Omental fat pad (tissue), 4 donors: ENCODE results near the gene FBXW9. TPM values are rescaled to one million over a fixed set of nuclear protein-coding genes. Genes with fewer than 3 reads are reported as not detected.

Experiments
- ATAC-seq: fragments of 150-250 bp; one replicate; pipeline ENCODE4 v1.9.1; 2016; ENCODE audit warnings: mild to moderate bottlenecking, moderate library complexity; ENCODE audit not compliant: low FRiP score
- DNase-seq: peaks from one replicate; pipeline ENCODE4 v3.0.0-alpha.2; 2019; ENCODE audit warnings: low spot score
- total RNA-seq, 4 donors: library from RNA; depleted of rRNA; stranded (reverse); fragments of >200 nt; gene quantifications; one replicate each; pipeline ENCODE4 v1.1.0, GENCODE V29; 2016
- TF ChIP-seq, protein P1 (sequence below), 3 donors: fragments of 450-650 bp; IDR thresholded peaks; one replicate each; pipeline ENCODE4 v1.5.1; 2016 to 2017; ENCODE audit warnings: antibody characterized with exemption in 3 of 3, mild to moderate bottlenecking in 3 of 3, moderate library complexity in 2 of 3

The FBXW9 gene
- total RNA-seq, 4 donors from 2014 or later = 3.2 to 5.6 (median 4.4) TPM

DNA sequence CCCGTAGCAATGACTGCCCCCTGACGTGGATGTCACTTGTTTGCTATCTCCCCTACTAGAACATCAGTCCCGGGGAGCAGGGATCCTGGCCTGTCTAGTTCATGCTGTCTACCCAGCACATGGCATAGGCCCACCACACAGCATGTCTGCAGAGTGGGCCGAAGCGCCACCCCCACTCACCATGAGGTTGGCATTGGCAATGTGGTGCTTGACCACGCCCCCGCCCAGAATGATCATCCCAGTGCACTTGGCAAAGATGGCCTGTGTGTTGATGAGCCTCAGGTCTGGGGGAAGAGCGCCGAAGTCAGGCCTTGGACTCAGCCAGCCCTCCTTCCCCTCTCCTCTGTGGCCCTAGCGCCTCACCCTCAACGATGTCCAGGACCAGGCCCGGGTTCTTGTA is 19.5 kb downstream of the FBXW9 start:
- DNase-seq = no peak
- ATAC-seq = no peak
- TF ChIP-seq, protein P1, sequence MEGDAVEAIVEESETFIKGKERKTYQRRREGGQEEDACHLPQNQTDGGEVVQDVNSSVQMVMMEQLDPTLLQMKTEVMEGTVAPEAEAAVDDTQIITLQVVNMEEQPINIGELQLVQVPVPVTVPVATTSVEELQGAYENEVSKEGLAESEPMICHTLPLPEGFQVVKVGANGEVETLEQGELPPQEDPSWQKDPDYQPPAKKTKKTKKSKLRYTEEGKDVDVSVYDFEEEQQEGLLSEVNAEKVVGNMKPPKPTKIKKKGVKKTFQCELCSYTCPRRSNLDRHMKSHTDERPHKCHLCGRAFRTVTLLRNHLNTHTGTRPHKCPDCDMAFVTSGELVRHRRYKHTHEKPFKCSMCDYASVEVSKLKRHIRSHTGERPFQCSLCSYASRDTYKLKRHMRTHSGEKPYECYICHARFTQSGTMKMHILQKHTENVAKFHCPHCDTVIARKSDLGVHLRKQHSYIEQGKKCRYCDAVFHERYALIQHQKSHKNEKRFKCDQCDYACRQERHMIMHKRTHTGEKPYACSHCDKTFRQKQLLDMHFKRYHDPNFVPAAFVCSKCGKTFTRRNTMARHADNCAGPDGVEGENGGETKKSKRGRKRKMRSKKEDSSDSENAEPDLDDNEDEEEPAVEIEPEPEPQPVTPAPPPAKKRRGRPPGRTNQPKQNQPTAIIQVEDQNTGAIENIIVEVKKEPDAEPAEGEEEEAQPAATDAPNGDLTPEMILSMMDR (IDR thresholded peaks at IDR 0.05) = no peak

DNA sequence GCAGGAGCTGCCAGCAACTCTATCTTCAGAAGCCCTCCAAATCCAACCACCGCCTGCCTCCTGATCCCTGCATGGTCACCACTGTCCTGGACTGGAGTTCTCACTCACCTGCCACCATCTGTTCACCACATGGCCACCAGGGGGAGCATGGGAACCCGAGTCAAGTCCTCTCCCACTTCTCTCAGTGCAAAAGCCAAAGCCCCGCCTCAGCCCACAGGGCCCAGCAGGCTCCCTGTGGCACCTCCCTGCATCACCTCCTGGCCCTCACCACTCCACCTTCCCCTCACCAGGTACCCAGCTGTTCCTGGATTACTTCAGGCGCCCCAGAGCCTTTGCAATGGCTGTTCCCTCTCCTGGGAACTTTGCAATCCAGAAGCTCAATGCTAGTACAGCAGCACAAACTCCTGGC is 20.0 kb downstream of the FBXW9 start:
- TF ChIP-seq, protein P1 (IDR thresholded peaks at IDR 0.05) = peak in 1 of 3 donors; percentile 51
- no peak for ATAC-seq
- peak; percentile 92 for DNase-seq

DNA sequence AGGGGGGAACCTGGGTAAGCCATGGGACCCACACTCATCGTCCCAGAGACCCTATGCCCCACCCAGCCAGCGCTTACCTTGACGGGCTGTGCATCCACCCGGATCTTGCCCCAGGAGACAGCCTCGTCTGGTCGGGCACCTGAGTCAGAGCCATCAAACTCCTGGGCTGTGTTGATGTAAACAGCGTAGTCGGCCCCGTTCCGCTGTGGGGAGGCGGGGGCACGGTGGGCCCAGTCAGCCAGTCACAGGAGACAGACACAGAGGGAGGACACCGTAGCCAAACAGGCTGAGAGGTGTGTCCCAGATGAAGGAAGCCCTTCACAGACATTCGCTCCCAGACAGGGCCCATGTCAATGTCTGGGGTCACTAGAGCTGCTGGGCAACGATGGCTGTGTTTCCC is 20.5 kb downstream of the FBXW9 start:
- ATAC-seq (no peak), DNase-seq (no peak)
- TF ChIP-seq, protein P1 (IDR thresholded peaks at IDR 0.05) = no peak

DNA sequence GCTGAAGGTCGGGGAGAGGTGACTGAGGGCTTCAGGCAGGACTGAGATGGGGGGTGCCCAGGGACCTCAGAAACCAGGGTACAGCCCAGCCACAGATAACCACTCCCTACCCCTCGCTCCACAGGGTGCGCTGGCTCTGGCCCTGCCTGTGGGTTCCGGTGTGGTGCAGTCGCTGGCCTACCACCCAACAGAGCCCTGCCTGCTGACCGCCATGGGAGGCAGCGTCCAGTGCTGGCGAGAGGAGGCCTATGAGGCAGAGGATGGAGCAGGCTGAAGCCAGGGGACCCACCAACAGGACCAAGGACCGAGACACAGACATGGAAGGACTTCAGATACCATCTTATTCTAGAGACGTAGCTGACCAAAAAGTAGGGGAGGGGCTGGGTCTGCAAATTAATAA is 21.0 kb downstream of the FBXW9 start:
- ATAC-seq = no peak
- TF ChIP-seq, protein P1 (IDR thresholded peaks at IDR 0.05) = no peak
- no peak for DNase-seq

DNA sequence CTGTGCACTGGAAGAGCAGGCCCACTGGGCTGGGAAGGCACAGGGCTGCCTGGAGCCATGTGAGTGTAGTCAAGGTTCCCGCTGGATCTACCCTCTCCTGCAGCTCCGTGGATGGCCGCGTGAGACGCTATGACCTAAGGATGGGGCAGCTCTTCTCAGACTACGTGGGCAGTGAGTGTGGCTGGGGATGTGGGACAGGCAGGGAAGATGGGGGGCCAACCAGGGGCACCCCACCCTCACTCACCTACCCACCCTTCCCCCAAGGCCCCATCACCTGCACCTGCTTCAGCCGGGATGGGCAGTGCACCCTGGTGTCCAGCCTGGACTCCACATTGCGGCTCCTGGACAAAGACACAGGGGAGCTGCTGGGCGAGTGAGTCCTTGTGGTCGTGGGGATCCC is 23.7 kb downstream of the FBXW9 start:
- no peak for DNase-seq
- TF ChIP-seq, protein P1 (IDR thresholded peaks at IDR 0.05) = no peak
- ATAC-seq = no peak

DNA sequence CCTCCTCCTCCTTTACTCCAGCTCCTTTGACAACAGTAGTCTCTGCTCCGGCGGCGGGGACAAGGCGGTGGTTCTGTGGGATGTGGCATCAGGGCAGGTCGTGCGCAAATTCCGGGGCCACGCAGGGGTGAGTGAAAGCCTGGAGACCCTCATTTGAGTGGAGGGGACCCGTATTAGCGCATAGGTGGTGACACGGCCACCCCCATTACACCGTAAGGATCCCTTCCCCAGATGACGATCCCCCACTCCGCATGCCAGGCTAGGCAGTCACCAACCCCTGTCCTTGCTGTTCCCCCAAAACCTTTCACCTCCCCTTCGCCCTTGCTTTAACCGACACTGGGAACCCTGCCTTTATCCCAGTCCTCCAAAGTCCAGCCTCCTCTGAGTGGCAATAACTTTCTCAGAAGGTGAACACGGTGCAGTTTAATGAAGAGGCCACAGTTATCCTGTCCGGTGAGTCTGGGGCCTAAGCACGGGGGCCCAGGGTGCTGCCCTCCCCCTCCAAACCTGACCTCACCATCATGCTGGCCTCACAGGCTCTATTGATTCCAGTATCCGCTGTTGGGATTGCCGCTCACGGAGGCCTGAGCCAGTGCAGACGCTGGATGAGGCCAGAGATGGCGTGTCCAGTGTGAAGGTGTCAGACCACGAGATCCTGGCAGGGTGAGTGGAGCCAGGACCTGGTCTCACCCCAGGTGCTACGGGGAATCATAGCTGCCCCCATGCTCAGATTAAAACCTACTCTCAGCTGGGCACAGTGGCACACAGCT is 26.1 kb downstream of the FBXW9 start:
- TF ChIP-seq, protein P1 (IDR thresholded peaks at IDR 0.05) = no peak
- ATAC-seq = no peak
- no peak for DNase-seq
